ENCODE results near the gene LRRC18. TPM values are rescaled to one million over a fixed set of nuclear protein-coding genes. Genes with fewer than 3 reads are reported as not detected.

The LRRC18 gene
- total and polyA plus RNA-seq, 2 donors (not counting 3 experiments of a cell fraction or from before 2014, with no cell fraction given), result not detected

DNA sequence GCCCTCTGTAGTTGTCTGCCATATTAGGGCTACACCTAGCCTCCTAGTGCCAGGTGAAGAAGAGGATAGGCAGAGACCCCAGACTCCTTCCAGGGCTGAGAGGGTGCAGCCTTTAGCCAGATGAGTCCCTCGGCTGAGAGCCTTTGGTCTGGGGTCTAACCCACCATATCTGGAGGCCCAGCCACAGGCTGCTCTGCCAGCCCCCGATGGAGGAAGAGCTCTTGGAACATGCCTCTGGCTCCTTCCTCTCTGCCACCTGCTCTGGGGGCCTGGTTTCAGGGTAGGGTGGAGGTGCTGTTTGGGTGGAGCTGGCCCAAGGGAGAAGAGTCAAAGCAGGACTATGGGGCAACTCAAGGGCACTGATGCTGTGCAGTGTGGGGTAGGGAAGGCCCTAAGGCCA, 1.4 kb downstream of the LRRC18 start:
- H3K4me2 ChIP-seq (ENCODE audit: insufficient read depth, low read length), result no peak overlapping the region
- no peak overlapping the region for H3K9ac ChIP-seq (replicated peaks; ENCODE audit: extremely low read depth, insufficient read depth, low read length)
- intact Hi-C loops (cut with micrococcal nuclease) (no loop called here), dilution Hi-C loops (cut with MboI; ENCODE audit: extremely low pct_ligation_motif_present, low sequenced_read_pairs) (no loop called here)
- no peak overlapping the region for H3K4me3 ChIP-seq (replicated peaks in 1 of 3; ENCODE audit: insufficient read depth in 1 of 3, low read depth in 1 of 3, low read length in 3 of 3)
- no peaks in the 10 kb centered on the region for H3K79me2 ChIP-seq (ENCODE audit: control insufficient read depth, insufficient read depth, low read length)
- no peaks in the 10 kb centered on the region for H3K9me3 ChIP-seq (replicated peaks; ENCODE audit: control insufficient read depth, insufficient read depth, low read length)
- ChIA-PET CTCF (interaction anchor here (0.6 kb wide), 1 partner anchor 18 kb away, joined by 3 read pairs; no protein-coding TSS in a partner anchor), POLR2A (no interaction called here)
- H3K4me1 ChIP-seq (ENCODE audit: control insufficient read depth, extremely low read depth, insufficient read depth, low read length), result no peaks in the 10 kb centered on the region
- no peaks in the 10 kb centered on the region for H4K20me1 ChIP-seq (replicated peaks; ENCODE audit: control insufficient read depth, extremely low read depth, insufficient read depth, low read length)
- BruUV-seq (replicated peaks), result no TSS peak
- peaks cover 0 to 7% of the 10 kb centered on the region in 2 experiments for H3K27me3 ChIP-seq (ENCODE audit: control insufficient read depth in 2 of 2, insufficient read depth in 2 of 2, low read length in 2 of 2)
- no peaks in the 10 kb centered on the region for H3K36me3 ChIP-seq (ENCODE audit: control insufficient read depth in 2 of 2, extremely low read depth in 1 of 2, insufficient read depth in 2 of 2, low read length in 2 of 2)
- no peak overlapping the region for H2AFZ ChIP-seq (ENCODE audit: low read depth, low read length)
- no peak overlapping the region for H3K27ac ChIP-seq (ENCODE audit: insufficient read depth, low read depth, low read length)
- FAIRE-seq, result no peak
- no peak for DNase-seq (ENCODE audit: low read depth, low spot score)
- no peak for TF ChIP-seq FOS (IDR thresholded peaks at IDR 0.05; ENCODE audit: borderline replicate concordance, insufficient read depth, low read length)
- TF ChIP-seq GATA2 (IDR thresholded peaks at IDR 0.05; ENCODE audit: insufficient read depth, insufficient read length, low read depth, low read length), result no peak
- TF ChIP-seq, protein P1, sequence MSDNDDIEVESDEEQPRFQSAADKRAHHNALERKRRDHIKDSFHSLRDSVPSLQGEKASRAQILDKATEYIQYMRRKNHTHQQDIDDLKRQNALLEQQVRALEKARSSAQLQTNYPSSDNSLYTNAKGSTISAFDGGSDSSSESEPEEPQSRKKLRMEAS (IDR thresholded peaks at IDR 0.05; ENCODE audit: insufficient read depth, insufficient read length), result no peak
- no peak for TF ChIP-seq MYC (IDR thresholded peaks at IDR 0.05; ENCODE audit: low read depth, low read length)
- TF ChIP-seq POLR2AphosphoS5 (IDR thresholded peaks at IDR 0.05; ENCODE audit: insufficient read depth, low read depth, low read length), result no peak
- TF ChIP-seq CTCF (IDR thresholded peaks at IDR 0.05; ENCODE audit: extremely low read depth in 1 of 2, insufficient read depth in 1 of 2, low read depth in 1 of 2, low read length in 2 of 2), result no peak
- TF ChIP-seq JUN (IDR thresholded peaks at IDR 0.05; ENCODE audit: borderline replicate concordance, insufficient read depth, insufficient read length, low read depth), result no peak
- no peak for TF ChIP-seq POLR2A (IDR thresholded peaks at IDR 0.05; ENCODE audit: low read depth, low read length)
- no peak for TF ChIP-seq EZH2 (IDR thresholded peaks at IDR 0.05; ENCODE audit: borderline replicate concordance, low read depth, low read length, severe bottlenecking)
- no peaks in the 10 kb centered on the region for H3K9me1 ChIP-seq (replicated peaks; ENCODE audit: control insufficient read depth, extremely low read depth, insufficient read depth, low read length)
